ENCODE data around the gene HEATR1.

GRCh38 chr1:236524895-236525184 is 79.5 kb downstream of the HEATR1 start:
- TF ChIP-seq POLR2A (IDR thresholded peaks at IDR 0.05) (no peak), CTCF (IDR thresholded peaks at IDR 0.05 in 4 of 5, conservative IDR thresholded peaks at IDR 0.05 in 1 of 5) (no peak)
